ENCODE data around the gene SULT2B1.
A peak's percentile ranks its signal among the peaks of the same experiment; 100 is the strongest.

SULT2B1 gene

GRCh38 chr19:48629599-48630295 is 77.8 kb downstream of the SULT2B1 start:
- peak overlapping the region; percentile 100 for H3K27ac ChIP-seq
- TF ChIP-seq CTCF (IDR thresholded peaks at IDR 0.05) (no peak), ZFX (IDR thresholded peaks at IDR 0.05; ENCODE audit: borderline replicate concordance) (no peak)

- peak; percentile 70 for TF ChIP-seq CTCF (IDR thresholded peaks at IDR 0.05)
- TF ChIP-seq ZFX (IDR thresholded peaks at IDR 0.05; ENCODE audit: borderline replicate concordance) = no peak
- H3K27ac ChIP-seq = peak overlapping the region; percentile 100
Measured at GRCh38 chr19:48630296-48631063, 78.5 kb downstream of the SULT2B1 start.

- H3K27ac ChIP-seq = peak overlapping the region; percentile 100
- TF ChIP-seq CTCF (IDR thresholded peaks at IDR 0.05) (no peak), ZFX (IDR thresholded peaks at IDR 0.05; ENCODE audit: borderline replicate concordance) (no peak)
Measured at GRCh38 chr19:48631225-48631624, 79.3 kb downstream of the SULT2B1 start.

- H3K27ac ChIP-seq = peak overlapping the region; percentile 100
Measured at GRCh38 chr19:48632286-48632685, 80.3 kb downstream of the SULT2B1 start.

- peak overlapping the region; percentile 100 for H3K27ac ChIP-seq
- no peak for TF ChIP-seq CTCF (IDR thresholded peaks at IDR 0.05)
- no peak for TF ChIP-seq ZFX (IDR thresholded peaks at IDR 0.05; ENCODE audit: borderline replicate concordance)
Measured at GRCh38 chr19:48632692-48633147, 80.7 kb downstream of the SULT2B1 start.

GRCh38 chr19:48633148-48634035 is 81.4 kb downstream of the SULT2B1 start:
- peak overlapping the region; percentile 100 for H3K27ac ChIP-seq
- TF ChIP-seq CTCF (IDR thresholded peaks at IDR 0.05) = no peak
- no peak for TF ChIP-seq ZFX (IDR thresholded peaks at IDR 0.05; ENCODE audit: borderline replicate concordance)

- H3K27ac ChIP-seq = peak overlapping the region; percentile 100
- TF ChIP-seq CTCF (IDR thresholded peaks at IDR 0.05) (no peak), ZFX (IDR thresholded peaks at IDR 0.05; ENCODE audit: borderline replicate concordance) (no peak)
Measured at GRCh38 chr19:48634036-48634342, 82.0 kb downstream of the SULT2B1 start.

Measured in 22Rv1 (cell line).